GM12878 (cell line): ENCODE data around the gene MAGEB10. TPM values are rescaled to one million over a fixed set of nuclear protein-coding genes. Genes with fewer than 3 reads are reported as not detected.

ENCODE experiments used
- ATAC-seq: fragments of 200-7000 bp; cut with Tn5 transposase; 3 replicates; pipeline ENCODE4 v1.9.1; 2020; ENCODE audit warnings: mild to moderate bottlenecking, moderate library complexity
- BruUV-seq: library from RNA; stranded (reverse); fragments of 400-500 nt; replicated peaks from 2 replicates; lab custom pipeline; 2021; lab: Mats Ljungman, UMichigan
- CTCF ChIA-PET: fragments of 300-600 bp; sonication (Branson Sonifier 250); formaldehyde crosslinking; extraction: SDS; loops from one replicate; lab custom pipeline; 2021; ENCODE audit warnings: inconsistent platforms; lab: Yijun Ruan, JAX
- POLR2A ChIA-PET: fragments of 350-600 bp; formaldehyde crosslinking; extraction: SDS; loops from one replicate; lab custom pipeline; 2021; ENCODE audit warnings: inconsistent platforms; lab: Charles Lee
- RAD21 ChIA-PET: fragments of 300-600 bp; sonication (Branson Sonifier 250); formaldehyde crosslinking; loops from one replicate; lab custom pipeline; 2023; ENCODE audit warnings: antibody characterized with exemption; ENCODE audit not compliant: unreplicated experiment; lab: Charles Lee
- SMC1A ChIA-PET: fragments of 300-600 bp; sonication (Branson Sonifier 250); formaldehyde crosslinking; loops from one replicate; lab custom pipeline; 2023; ENCODE audit not compliant: unreplicated experiment, uncharacterized antibody; lab: Charles Lee
- DNase-seq: peaks from one replicate; pipeline ENCODE4 v3.0.0-alpha.2; 2011; ENCODE audit warnings: low read depth, low spot score
- FAIRE-seq: peaks from 3 replicates; lab custom pipeline; 2011; peaks lifted over from hg19 to GRCh38; lab: Jason Lieb, UNC
- H2AFZ ChIP-seq: 2 replicates; pipeline ENCODE4 v1.6.0; 2011; ENCODE audit warnings: low read depth, low read length, control low read depth; ENCODE audit not compliant: control insufficient read depth
- H3K27ac ChIP-seq: 2 replicates; pipeline ENCODE4 v1.5.1; 2011; ENCODE audit warnings: control low read depth; ENCODE audit not compliant: control insufficient read depth, insufficient read depth
- H3K27me3 ChIP-seq, 2 experiments: replicated peaks in 1 of 2; 2 replicates each; pipeline versions ENCODE4 v1.6.0 to v1.6.1; 2011; ENCODE audit warnings: low read length in 1 of 2; ENCODE audit not compliant: control insufficient read depth in 2 of 2, insufficient read depth in 2 of 2
- H3K36me3 ChIP-seq, 2 experiments: 2 replicates each; pipeline ENCODE4 v1.5.1; 2011; ENCODE audit warnings: low read length in 1 of 2; ENCODE audit not compliant: control insufficient read depth in 2 of 2, insufficient read depth in 2 of 2
- H3K4me1 ChIP-seq: 2 replicates; pipeline ENCODE4 v1.6.1; 2011; ENCODE audit warnings: mild to moderate bottlenecking, low read length, moderate library complexity, mixed read lengths; ENCODE audit not compliant: control insufficient read depth, insufficient read depth
- H3K4me2 ChIP-seq: 2 replicates; pipeline ENCODE4 v1.6.0; 2011; ENCODE audit warnings: control low read depth; ENCODE audit not compliant: control insufficient read depth, insufficient read depth
- H3K4me3 ChIP-seq: fragments of 200-600 bp; sonication (generic); 2 replicates; pipeline ENCODE4 v1.5.1; 2016
- H3K79me2 ChIP-seq: 2 replicates; pipeline ENCODE4 v1.6.0; 2011; ENCODE audit warnings: low read length; ENCODE audit not compliant: control insufficient read depth, insufficient read depth
- H3K9ac ChIP-seq: 2 replicates; pipeline ENCODE4 v1.8.0; 2011; ENCODE audit warnings: low read length, control low read depth, mixed read lengths; ENCODE audit not compliant: control insufficient read depth, insufficient read depth
- H3K9me3 ChIP-seq: replicated peaks from 3 replicates; pipeline ENCODE4 v1.5.1; 2011; ENCODE audit warnings: mild to moderate bottlenecking, low read length; ENCODE audit not compliant: control insufficient read depth, insufficient read depth
- H4K20me1 ChIP-seq: 2 replicates; pipeline ENCODE4 v1.6.0; 2011; ENCODE audit not compliant: control insufficient read depth, insufficient read depth
- BACH1 ChIP-seq: fragments of 450-650 bp; IDR thresholded peaks from 2 replicates; pipeline ENCODE4 v1.6.1; 2017; ENCODE audit warnings: mild to moderate bottlenecking, borderline replicate concordance
- CBFB ChIP-seq: IDR thresholded peaks from 2 replicates; pipeline ENCODE4 v1.6.1; 2016; ENCODE audit warnings: antibody characterized with exemption, low read depth
- CHD1 ChIP-seq: IDR thresholded peaks from 2 replicates; pipeline ENCODE4 v1.6.1; 2012; ENCODE audit warnings: low read depth, low read length, improper control_type of control experiment
- NBN ChIP-seq: fragments of 450-650 bp; IDR thresholded peaks from 2 replicates; pipeline ENCODE4 v1.6.1; 2016
- PML ChIP-seq: IDR thresholded peaks from 2 replicates; pipeline ENCODE4 v1.6.1; 2012; ENCODE audit warnings: low read length, inconsistent platforms
- RAD51 ChIP-seq: fragments of 450-650 bp; IDR thresholded peaks from 2 replicates; pipeline ENCODE4 v1.6.1; 2016; ENCODE audit warnings: moderate library complexity, mild to moderate bottlenecking, inconsistent platforms
- RUNX3 ChIP-seq: IDR thresholded peaks from 2 replicates; pipeline ENCODE4 v1.6.1; 2012; ENCODE audit warnings: low read length, inconsistent platforms
- SKIL ChIP-seq: fragments of 450-650 bp; IDR thresholded peaks from 2 replicates; pipeline ENCODE4 v1.6.1; 2017; ENCODE audit warnings: mild to moderate bottlenecking, low read depth, inconsistent platforms; ENCODE audit not compliant: poor library complexity, severe bottlenecking
- SUZ12 ChIP-seq: fragments of 200-600 bp; sonication (generic); IDR thresholded peaks from one replicate; pipeline ENCODE4 v1.6.1; 2018; ENCODE audit warnings: antibody characterized with exemption, mild to moderate bottlenecking; ENCODE audit not compliant: unreplicated experiment
- TCF12 ChIP-seq: IDR thresholded peaks from 2 replicates; pipeline ENCODE4 v1.6.1; 2011; ENCODE audit warnings: low read depth, mild to moderate bottlenecking, low read length
- TCF7 ChIP-seq: IDR thresholded peaks from 2 replicates; pipeline ENCODE4 v1.6.1; 2014; ENCODE audit warnings: antibody characterized with exemption, borderline replicate concordance
- ZZZ3 ChIP-seq: IDR thresholded peaks from 2 replicates; pipeline ENCODE4 v1.6.1; 2011; ENCODE audit warnings: low read depth; ENCODE audit not compliant: control insufficient read depth, insufficient read length
- WGBS: methylation state at CpG from one replicate; pipeline ENCODE4 v1.1.6; 2016; ENCODE audit warnings: low lambda C conversion rate; ENCODE audit not compliant: insufficient replicate concordance, insufficient coverage; ENCODE audit errors: missing lambda C conversion rate; 5-methylcytosine and 5-hydroxymethylcytosine counted together
- in situ Hi-C: fragments of 300-500 bp; cut with MboI; formaldehyde crosslinking; loops from 9 replicates; pipeline ENCODE4 v1.14.3; 2018; ENCODE audit warnings: mixed read lengths
- intact Hi-C: fragments of 100-400 bp; cut with micrococcal nuclease; formaldehyde crosslinking; loops from one replicate; pipeline ENCODE4 v1.14.2; 2022; ENCODE audit not compliant: unreplicated experiment
- polyA plus RNA-seq, 11 experiments: library from polyadenylated mRNA; depleted of rRNA in 4 of 11; unstranded in 6 of 11; stranded (reverse) in 5 of 11; fragments of >200 nt; fragmentation: Nextera tagmentation in 4 of 11; fragmentation: Illumina TruSeq in 1 of 11; extraction: Ambion mirVana in 4 of 11; extraction: Trizol in 1 of 11; gene quantifications; 1 replicate in 1 of 11; 2 replicates in 10 of 11; pipeline versions ENCODE4 v1.2.1 to v1.2.3, GENCODE V29; 2011 to 2016; ENCODE audit warnings: inconsistent platforms in 2 of 11, missing spikeins in 2 of 11, low read depth in 1 of 11
- total RNA-seq, 4 experiments: library from RNA; depleted of rRNA in 3 of 4; stranded (reverse); fragments of >200 nt in 3 of 4; fragmentation: Illumina TruSeq in 1 of 4; extraction: Trizol in 1 of 4; gene quantifications; 2 replicates each; pipeline versions ENCODE4 v1.2.1 to v1.2.3, GENCODE V29; 2013 to 2021
- TF ChIP-seq, protein P1 (sequence below): fragments of 450-650 bp; formaldehyde crosslinking; IDR thresholded peaks from 2 replicates; pipeline ENCODE4 v1.4.0; 2020; ENCODE audit warnings: mild to moderate bottlenecking, moderate library complexity

Gene MAGEB10
- total and polyA plus RNA-seq, 10 of the 15 experiments (the other 5 are each of a cell fraction or from before 2014, with no cell fraction given): not detected

GRCh38 chrX:27765718-27766117 is 42.1 kb upstream of the MAGEB10 start:
- no TSS peak for BruUV-seq
- no peaks in the 10 kb centered on the region for H3K4me1 ChIP-seq
- no peaks in the 10 kb centered on the region for H3K36me3 ChIP-seq
- H3K27me3 ChIP-seq: no peaks in the 10 kb centered on the region
- no peaks in the 10 kb centered on the region for H3K79me2 ChIP-seq
- FAIRE-seq (no peak), ATAC-seq (no peak), DNase-seq (no peak)
- POLR2A ChIA-PET: no interaction called here
- no peak overlapping the region for H3K9ac ChIP-seq
- H3K4me3 ChIP-seq: no peak overlapping the region
- WGBS: 51% methylated on average over 10 of the region's 12 CpGs
- in situ Hi-C loops (no loop called here), intact Hi-C loops (no loop called here)
- RAD21 ChIA-PET: interaction anchor here (1.2 kb wide), 1 partner anchor 9 kb away, joined by 3 read pairs; no protein-coding TSS in a partner anchor
- SMC1A ChIA-PET: interaction anchor here (1.7 kb wide), 1 partner anchor 12 kb away, joined by 4 read pairs; no protein-coding TSS in a partner anchor
- no peak overlapping the region for H3K27ac ChIP-seq
- H3K9me3 ChIP-seq: no peaks in the 10 kb centered on the region
- CTCF ChIA-PET: no interaction called here
- H3K4me2 ChIP-seq: no peak overlapping the region
- no peak overlapping the region for H2AFZ ChIP-seq
- TF ChIP-seq RAD51 (no peak), SUZ12 (no peak), CBFB (no peak), TCF7 (no peak), BACH1 (no peak), ZZZ3 (no peak), NBN (no peak), RUNX3 (no peak), TCF12 (no peak), PML (no peak), SKIL (no peak), CHD1 (no peak)
- TF ChIP-seq, protein P1, sequence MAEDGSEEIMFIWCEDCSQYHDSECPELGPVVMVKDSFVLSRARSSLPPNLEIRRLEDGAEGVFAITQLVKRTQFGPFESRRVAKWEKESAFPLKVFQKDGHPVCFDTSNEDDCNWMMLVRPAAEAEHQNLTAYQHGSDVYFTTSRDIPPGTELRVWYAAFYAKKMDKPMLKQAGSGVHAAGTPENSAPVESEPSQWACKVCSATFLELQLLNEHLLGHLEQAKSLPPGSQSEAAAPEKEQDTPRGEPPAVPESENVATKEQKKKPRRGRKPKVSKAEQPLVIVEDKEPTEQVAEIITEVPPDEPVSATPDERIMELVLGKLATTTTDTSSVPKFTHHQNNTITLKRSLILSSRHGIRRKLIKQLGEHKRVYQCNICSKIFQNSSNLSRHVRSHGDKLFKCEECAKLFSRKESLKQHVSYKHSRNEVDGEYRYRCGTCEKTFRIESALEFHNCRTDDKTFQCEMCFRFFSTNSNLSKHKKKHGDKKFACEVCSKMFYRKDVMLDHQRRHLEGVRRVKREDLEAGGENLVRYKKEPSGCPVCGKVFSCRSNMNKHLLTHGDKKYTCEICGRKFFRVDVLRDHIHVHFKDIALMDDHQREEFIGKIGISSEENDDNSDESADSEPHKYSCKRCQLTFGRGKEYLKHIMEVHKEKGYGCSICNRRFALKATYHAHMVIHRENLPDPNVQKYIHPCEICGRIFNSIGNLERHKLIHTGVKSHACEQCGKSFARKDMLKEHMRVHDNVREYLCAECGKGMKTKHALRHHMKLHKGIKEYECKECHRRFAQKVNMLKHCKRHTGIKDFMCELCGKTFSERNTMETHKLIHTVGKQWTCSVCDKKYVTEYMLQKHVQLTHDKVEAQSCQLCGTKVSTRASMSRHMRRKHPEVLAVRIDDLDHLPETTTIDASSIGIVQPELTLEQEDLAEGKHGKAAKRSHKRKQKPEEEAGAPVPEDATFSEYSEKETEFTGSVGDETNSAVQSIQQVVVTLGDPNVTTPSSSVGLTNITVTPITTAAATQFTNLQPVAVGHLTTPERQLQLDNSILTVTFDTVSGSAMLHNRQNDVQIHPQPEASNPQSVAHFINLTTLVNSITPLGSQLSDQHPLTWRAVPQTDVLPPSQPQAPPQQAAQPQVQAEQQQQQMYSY: no peak
- no peaks in the 10 kb centered on the region for H4K20me1 ChIP-seq
